NCI-H748 (cell line): ENCODE data around the gene RFC4.
"Not testable (repeated sequence)": the region's sequence is repeated elsewhere in the genome, so short reads cannot be mapped to it uniquely, and the experiment has no call there.

Experiments
- DNase-seq: peaks from one replicate; lab custom pipeline; 2025; ENCODE audit not compliant: unreplicated experiment; lab: John Stamatoyannopoulos, UW

The RFC4 gene, protein sequence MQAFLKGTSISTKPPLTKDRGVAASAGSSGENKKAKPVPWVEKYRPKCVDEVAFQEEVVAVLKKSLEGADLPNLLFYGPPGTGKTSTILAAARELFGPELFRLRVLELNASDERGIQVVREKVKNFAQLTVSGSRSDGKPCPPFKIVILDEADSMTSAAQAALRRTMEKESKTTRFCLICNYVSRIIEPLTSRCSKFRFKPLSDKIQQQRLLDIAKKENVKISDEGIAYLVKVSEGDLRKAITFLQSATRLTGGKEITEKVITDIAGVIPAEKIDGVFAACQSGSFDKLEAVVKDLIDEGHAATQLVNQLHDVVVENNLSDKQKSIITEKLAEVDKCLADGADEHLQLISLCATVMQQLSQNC

GRCh38 chr3:186806089-186807055 is at the start of gene RFC4:
TSS of gene RFC4 (minus strand) at chr3:186806482. CDS start at chr3:186804713, 1,769 bp downstream.
- DNase-seq = peak; percentile 87

DNA sequence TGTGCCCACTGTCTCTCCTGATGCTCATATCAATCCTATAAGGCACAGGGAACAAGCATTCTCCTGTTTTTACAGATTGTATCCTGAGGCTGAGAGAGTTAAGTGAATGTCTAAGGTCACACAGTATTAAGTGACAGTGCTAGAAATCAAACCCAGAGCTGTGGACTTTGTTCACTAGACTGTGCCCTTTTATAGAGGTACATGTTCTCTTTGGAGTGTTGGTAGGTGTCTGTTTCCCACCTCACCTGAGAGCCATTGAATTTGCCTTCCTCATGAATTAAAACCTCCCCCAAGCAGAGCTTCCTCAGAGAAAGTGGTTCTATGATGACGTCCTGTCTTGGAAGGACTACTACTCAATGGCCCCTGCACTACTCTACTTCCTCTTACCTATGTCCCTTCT is 48.7 kb upstream of the RFC4 start:
- no peak for DNase-seq

- DNase-seq = no peak
These were observed 47.9 kb upstream of the RFC4 start for GRCh38 chr3:186854146-186854545.

DNA sequence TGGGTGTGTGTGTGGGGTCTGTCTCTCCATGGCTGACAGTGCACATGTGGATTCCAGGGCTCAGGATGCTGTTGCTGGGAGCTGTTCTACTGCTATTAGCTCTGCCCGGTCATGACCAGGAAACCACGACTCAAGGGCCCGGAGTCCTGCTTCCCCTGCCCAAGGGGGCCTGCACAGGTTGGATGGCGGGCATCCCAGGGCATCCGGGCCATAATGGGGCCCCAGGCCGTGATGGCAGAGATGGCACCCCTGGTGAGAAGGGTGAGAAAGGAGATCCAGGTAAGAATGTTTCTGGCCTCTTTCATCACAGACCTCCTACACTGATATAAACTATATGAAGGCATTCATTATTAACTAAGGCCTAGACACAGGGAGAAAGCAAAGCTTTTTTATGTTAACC is 46.7 kb upstream of the RFC4 start:
- no peak for DNase-seq

- DNase-seq = not testable (repeated sequence)
These were observed 45.6 kb upstream of the RFC4 start for GRCh38 chr3:186851835-186852234.

GRCh38 chr3:186849374-186849975 is 43.2 kb upstream of the RFC4 start:
- peak; percentile 19 for DNase-seq

GRCh38 chr3:186847437-186847836 is 41.2 kb upstream of the RFC4 start:
- no peak for DNase-seq

DNA sequence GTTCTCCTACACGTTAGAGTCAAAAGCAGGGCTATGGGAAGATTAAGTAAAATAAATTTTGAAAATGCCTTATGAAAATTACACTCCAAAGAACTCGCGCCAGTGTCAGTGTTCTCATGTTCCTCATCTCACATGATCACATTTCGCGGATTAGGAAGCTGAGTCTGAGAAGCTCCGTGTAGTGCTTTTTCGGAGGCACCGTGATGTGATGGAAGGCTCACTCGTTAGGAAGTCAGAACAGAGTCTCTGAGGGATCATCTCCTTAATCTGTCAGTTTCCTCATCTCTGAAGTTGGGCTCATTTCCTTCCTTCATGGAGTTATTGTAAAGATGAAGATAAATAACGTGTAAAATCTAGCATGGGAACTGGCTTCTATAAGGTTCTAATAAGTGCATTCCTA is 39.5 kb upstream of the RFC4 start:
- DNase-seq = no peak

- DNase-seq = no peak
These were observed 38.6 kb upstream of the RFC4 start for GRCh38 chr3:186844908-186845307.

- DNase-seq = no peak
These were observed 36.8 kb upstream of the RFC4 start for GRCh38 chr3:186843039-186843432.

DNA sequence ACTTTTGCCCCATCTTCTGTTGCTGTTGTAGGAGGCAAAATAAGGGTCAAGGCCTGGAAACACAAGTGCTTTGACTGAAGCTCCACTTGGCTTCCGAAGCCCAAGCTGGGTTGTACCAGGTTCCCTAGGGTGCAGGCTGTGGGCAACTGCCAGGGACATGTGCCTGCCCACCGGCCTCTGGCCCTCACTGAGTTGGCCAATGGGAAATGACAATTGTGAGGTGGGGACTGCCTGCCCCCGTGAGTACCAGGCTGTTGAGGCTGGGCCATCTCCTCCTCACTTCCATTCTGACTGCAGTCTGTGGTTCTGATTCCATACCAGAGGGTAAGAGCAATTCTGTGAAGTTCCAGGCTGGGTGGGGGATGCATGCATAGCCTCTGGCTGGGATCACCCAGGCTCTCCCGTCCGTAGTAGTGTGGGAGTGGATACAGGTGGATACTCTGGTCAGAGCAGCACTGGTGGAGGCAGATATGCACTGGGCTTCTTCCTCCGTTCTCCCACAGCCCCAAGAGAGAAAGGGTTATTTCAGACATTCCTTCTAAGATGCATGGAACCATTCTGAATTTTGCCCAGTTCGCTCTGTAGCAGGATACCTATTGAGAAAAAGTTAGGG is 36.2 kb upstream of the RFC4 start, which contains the start of gene ADIPOQ:
ADIPOQ (plus strand) TSS at position 285 of the 613 bp plus-strand sequence. CDS start 10,349 bp downstream, outside the sequence.
- DNase-seq = no peak

- DNase-seq = no peak
These were observed 35.3 kb upstream of the RFC4 start for GRCh38 chr3:186841620-186842019.

DNA sequence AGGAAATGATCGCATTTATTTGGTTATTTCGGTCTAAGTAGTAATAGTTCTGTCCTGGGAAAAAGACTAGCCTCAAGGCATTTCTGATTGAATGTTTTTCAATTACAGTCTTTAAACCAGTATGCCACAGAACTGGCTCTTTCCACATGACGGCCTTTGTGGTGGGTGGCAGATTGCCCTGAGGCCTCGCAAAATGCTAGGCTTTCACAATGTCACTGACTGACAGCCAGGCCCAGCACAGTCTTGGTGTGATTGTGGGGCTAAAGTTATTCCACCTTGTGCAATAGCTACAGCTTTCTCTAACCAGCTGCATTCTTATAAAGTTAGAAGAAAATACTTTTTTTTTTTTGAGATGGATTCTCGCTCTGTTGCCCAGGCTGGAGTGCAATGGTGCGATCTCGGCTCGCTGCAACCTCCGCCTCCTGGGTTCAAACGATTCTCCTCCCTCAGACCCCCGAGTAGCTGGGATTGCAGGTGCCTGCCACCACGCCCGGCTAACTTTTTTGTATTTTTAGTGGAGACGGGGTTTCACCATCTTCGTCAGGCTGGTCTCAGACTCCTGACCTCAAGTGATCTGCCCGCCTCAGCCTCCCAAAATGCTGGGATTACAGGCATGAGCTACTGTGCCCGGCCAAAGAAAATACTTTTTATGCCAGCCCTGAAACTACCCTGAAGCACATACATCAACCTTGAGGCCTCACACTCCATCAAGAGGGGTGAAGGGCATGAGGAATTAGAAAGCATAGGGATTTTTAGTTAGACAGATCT is 33.8 kb upstream of the RFC4 start:
- DNase-seq = no peak

DNA sequence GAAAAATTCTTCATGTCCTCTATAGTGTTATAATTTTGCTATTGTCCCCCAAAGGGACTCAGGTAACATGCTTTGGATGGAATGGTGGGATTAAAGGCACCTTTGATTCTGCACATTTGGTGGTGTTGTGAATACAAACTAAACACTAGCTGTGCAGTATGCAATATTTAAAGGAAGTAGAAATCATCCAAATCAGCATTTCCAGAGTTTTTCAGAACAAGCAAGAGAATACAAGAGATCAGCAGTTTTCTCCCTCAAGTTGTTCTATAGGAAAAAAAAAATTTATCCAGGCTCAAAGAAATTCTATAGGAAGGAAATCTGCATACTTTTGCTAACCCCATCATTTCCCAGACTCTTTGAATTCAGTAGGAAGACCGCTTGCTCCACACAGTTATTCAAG is 26.0 kb upstream of the RFC4 start:
- DNase-seq = no peak

DNA sequence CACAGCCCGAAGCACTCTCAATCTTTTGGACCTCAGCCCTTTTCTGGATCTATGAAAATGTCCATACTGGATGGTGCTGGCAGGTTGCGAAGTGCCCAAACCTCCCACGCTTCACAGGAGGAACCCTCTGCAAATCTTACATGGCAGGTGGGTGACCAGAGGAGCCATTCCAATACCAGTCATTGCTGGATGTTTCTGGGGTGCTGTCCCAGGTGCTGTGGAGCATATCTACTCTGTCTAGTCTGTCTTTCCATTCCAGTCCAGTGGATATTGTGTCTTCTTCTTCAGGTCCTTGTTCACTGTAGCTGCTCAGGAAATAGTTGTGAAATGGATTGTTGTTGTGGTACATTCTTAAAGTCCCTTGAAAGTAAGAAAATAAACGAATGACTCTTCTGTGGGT is 25.5 kb upstream of the RFC4 start:
- no peak for DNase-seq

GRCh38 chr3:186828340-186828739 is 22.1 kb upstream of the RFC4 start:
- DNase-seq = peak; percentile 4

DNA sequence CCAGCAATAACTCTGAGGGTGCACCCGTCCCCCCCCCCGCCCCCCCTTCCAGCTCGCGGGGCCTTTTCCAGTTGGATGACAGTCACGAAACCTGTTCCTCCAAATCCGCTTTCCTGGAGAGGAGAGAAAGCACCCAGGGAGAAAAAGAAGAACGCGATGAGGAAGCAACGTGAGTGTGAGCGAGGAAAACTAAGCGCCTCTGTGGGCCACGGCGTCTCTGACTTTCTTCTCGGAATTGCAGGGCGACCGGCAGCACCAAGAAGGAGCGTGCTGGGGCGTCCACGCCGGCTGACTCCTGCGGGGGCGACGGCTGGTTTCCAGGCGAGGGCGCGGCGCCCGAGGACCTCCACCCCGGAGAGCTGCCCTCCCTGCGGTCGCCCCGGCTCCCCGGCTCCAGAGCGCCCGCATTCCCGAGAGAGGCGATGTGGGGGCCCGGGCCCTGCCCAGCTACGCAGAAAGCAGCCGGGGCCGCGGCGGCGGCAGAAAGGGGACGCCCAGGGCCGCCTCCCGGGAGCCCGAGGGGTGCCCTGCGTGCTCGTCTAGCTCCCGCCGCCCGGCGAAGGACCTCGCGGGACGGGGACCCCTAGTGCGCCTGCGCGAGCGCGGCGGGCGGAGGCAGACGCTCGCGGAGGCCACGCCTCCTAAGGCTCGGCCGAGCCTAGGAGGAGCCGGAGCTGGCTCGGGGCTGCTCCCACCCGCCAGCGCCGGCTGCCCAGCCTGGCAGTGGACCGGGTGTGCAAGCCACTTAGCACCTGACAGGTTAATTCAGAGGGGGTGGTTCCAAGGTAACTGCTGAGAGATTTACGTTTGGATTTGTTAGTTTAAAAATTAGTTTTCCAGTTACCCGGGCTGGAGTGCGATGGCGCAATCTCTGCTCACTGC is 20.9 kb upstream of the RFC4 start:
- DNase-seq = peak; percentile 80

GRCh38 chr3:186826410-186826975 is 20.2 kb upstream of the RFC4 start:
- no peak for DNase-seq

- DNase-seq = no peak
These were observed 19.7 kb upstream of the RFC4 start for GRCh38 chr3:186825872-186826409.
